ENCODE results near the gene ABTB1.

The ABTB1 gene

GRCh38 chr3:127672429-127673190, at the start of gene ABTB1:
ABTB1 (plus strand) TSS chr3:127672952; CDS start chr3:127673026, 74 bp downstream.
- no peaks in the 10 kb centered on the region for H3K9me3 Mint-ChIP-seq
- H3K4me3 Mint-ChIP-seq = peak within 1 kb of the TSS; percentile 95
- H3K27me3 Mint-ChIP-seq (ENCODE audit: low read depth) = no peaks in the 10 kb centered on the region
- peak within 1 kb of the TSS; percentile 98 for H3K27ac Mint-ChIP-seq
- H3K4me1 Mint-ChIP-seq (ENCODE audit: low read depth) = peaks cover 17% of the 10 kb centered on the region
- H3K36me3 Mint-ChIP-seq (ENCODE audit: low read depth) = peaks cover 2% of the 10 kb centered on the region

GRCh38 chr3:127624063-127624462, 48.7 kb upstream of the ABTB1 start:
- no peaks in the 10 kb centered on the region for H3K9me3 Mint-ChIP-seq
- peaks cover 22% of the 10 kb centered on the region for H3K36me3 Mint-ChIP-seq (ENCODE audit: low read depth)
- H3K4me3 Mint-ChIP-seq = no peak overlapping the region
- H3K27me3 Mint-ChIP-seq (ENCODE audit: low read depth) = peaks cover 32% of the 10 kb centered on the region
- peaks cover 3% of the 10 kb centered on the region for H3K4me1 Mint-ChIP-seq (ENCODE audit: low read depth)
- H3K27ac Mint-ChIP-seq = no peak overlapping the region

- no peak overlapping the region for H3K4me3 Mint-ChIP-seq
- peaks cover 46% of the 10 kb centered on the region for H3K27me3 Mint-ChIP-seq (ENCODE audit: low read depth)
- H3K36me3 Mint-ChIP-seq (ENCODE audit: low read depth) = peaks cover 17% of the 10 kb centered on the region
- peaks cover 13% of the 10 kb centered on the region for H3K4me1 Mint-ChIP-seq (ENCODE audit: low read depth)
- H3K27ac Mint-ChIP-seq = no peak overlapping the region
- H3K9me3 Mint-ChIP-seq = no peaks in the 10 kb centered on the region
Measured at GRCh38 chr3:127625821-127626220, 46.9 kb upstream of the ABTB1 start.

GRCh38 chr3:127628426-127628787, 44.3 kb upstream of the ABTB1 start:
- H3K4me3 Mint-ChIP-seq = peak overlapping the region; percentile 78
- no peak overlapping the region for H3K27ac Mint-ChIP-seq
- no peaks in the 10 kb centered on the region for H3K9me3 Mint-ChIP-seq
- H3K27me3 Mint-ChIP-seq (ENCODE audit: low read depth) = peaks cover 64% of the 10 kb centered on the region
- peaks cover 13% of the 10 kb centered on the region for H3K4me1 Mint-ChIP-seq (ENCODE audit: low read depth)
- peaks cover 3% of the 10 kb centered on the region for H3K36me3 Mint-ChIP-seq (ENCODE audit: low read depth)

- peaks cover 13% of the 10 kb centered on the region for H3K4me1 Mint-ChIP-seq (ENCODE audit: low read depth)
- peaks cover 3% of the 10 kb centered on the region for H3K36me3 Mint-ChIP-seq (ENCODE audit: low read depth)
- H3K27ac Mint-ChIP-seq = peak within 1 kb of the TSS; percentile 33
- peak within 1 kb of the TSS; percentile 78 for H3K4me3 Mint-ChIP-seq
- H3K27me3 Mint-ChIP-seq (ENCODE audit: low read depth) = peaks cover 69% of the 10 kb centered on the region
- no peaks in the 10 kb centered on the region for H3K9me3 Mint-ChIP-seq
Measured at GRCh38 chr3:127628788-127629466, 43.8 kb upstream of the ABTB1 start, which contains the start of gene PODXL2. PODXL2 (plus strand) TSS chr3:127629185; CDS start chr3:127629220, 35 bp downstream.

GRCh38 chr3:127629467-127630403, 43.0 kb upstream of the ABTB1 start:
- peak overlapping the region; percentile 33 for H3K27ac Mint-ChIP-seq
- peak overlapping the region; percentile 78 for H3K4me3 Mint-ChIP-seq
- H3K36me3 Mint-ChIP-seq (ENCODE audit: low read depth) = peaks cover 3% of the 10 kb centered on the region
- H3K27me3 Mint-ChIP-seq (ENCODE audit: low read depth) = peaks cover 70% of the 10 kb centered on the region
- peaks cover 13% of the 10 kb centered on the region for H3K4me1 Mint-ChIP-seq (ENCODE audit: low read depth)
- H3K9me3 Mint-ChIP-seq = no peaks in the 10 kb centered on the region

- Mint-ChIP-seq H3K4me3 (no peak overlapping the region), H3K27me3 (ENCODE audit: low read depth) (peaks cover 70% of the 10 kb centered on the region), H3K4me1 (ENCODE audit: low read depth) (peaks cover 13% of the 10 kb centered on the region)
Measured at GRCh38 chr3:127630811-127631714, 41.7 kb upstream of the ABTB1 start.

GRCh38 chr3:127632035-127632820, 40.5 kb upstream of the ABTB1 start:
- no peak overlapping the region for H3K4me3 Mint-ChIP-seq
- H3K27ac Mint-ChIP-seq = no peak overlapping the region
- H3K36me3 Mint-ChIP-seq (ENCODE audit: low read depth) = peaks cover 3% of the 10 kb centered on the region
- H3K9me3 Mint-ChIP-seq = no peaks in the 10 kb centered on the region
- H3K27me3 Mint-ChIP-seq (ENCODE audit: low read depth) = peaks cover 58% of the 10 kb centered on the region
- peaks cover 16% of the 10 kb centered on the region for H3K4me1 Mint-ChIP-seq (ENCODE audit: low read depth)

More at GRCh38 chr3:127630811-127631714, 41.7 kb upstream of the ABTB1 start:
- Mint-ChIP-seq H3K27ac (no peak overlapping the region), H3K36me3 (ENCODE audit: low read depth) (peaks cover 3% of the 10 kb centered on the region), H3K9me3 (no peaks in the 10 kb centered on the region)

- no peak overlapping the region for H3K27ac Mint-ChIP-seq
- H3K4me3 Mint-ChIP-seq = no peak overlapping the region
- peaks cover 2% of the 10 kb centered on the region for H3K36me3 Mint-ChIP-seq (ENCODE audit: low read depth)
- H3K9me3 Mint-ChIP-seq = no peaks in the 10 kb centered on the region
- peaks cover 39% of the 10 kb centered on the region for H3K27me3 Mint-ChIP-seq (ENCODE audit: low read depth)
- H3K4me1 Mint-ChIP-seq (ENCODE audit: low read depth) = peaks cover 24% of the 10 kb centered on the region
Measured at GRCh38 chr3:127634653-127635052, 38.1 kb upstream of the ABTB1 start.

GRCh38 chr3:127637546-127637945, 35.2 kb upstream of the ABTB1 start:
- H3K4me3 Mint-ChIP-seq = peak overlapping the region; percentile 6
- peaks cover 18% of the 10 kb centered on the region for H3K27me3 Mint-ChIP-seq (ENCODE audit: low read depth)
- H3K9me3 Mint-ChIP-seq = no peaks in the 10 kb centered on the region
- H3K4me1 Mint-ChIP-seq (ENCODE audit: low read depth) = peaks cover 16% of the 10 kb centered on the region
- peak overlapping the region; percentile 27 for H3K27ac Mint-ChIP-seq
- H3K36me3 Mint-ChIP-seq (ENCODE audit: low read depth) = no peaks in the 10 kb centered on the region

- H3K36me3 Mint-ChIP-seq (ENCODE audit: low read depth) = no peaks in the 10 kb centered on the region
- H3K27me3 Mint-ChIP-seq (ENCODE audit: low read depth) = peaks cover 18% of the 10 kb centered on the region
- peaks cover 16% of the 10 kb centered on the region for H3K4me1 Mint-ChIP-seq (ENCODE audit: low read depth)
- H3K9me3 Mint-ChIP-seq = no peaks in the 10 kb centered on the region
- no peak overlapping the region for H3K27ac Mint-ChIP-seq
- no peak overlapping the region for H3K4me3 Mint-ChIP-seq
Measured at GRCh38 chr3:127637971-127638370, 34.8 kb upstream of the ABTB1 start.

GRCh38 chr3:127639173-127640041, 33.3 kb upstream of the ABTB1 start:
- Mint-ChIP-seq H3K9me3 (no peaks in the 10 kb centered on the region), H3K27ac (no peak overlapping the region), H3K27me3 (ENCODE audit: low read depth) (peaks cover 9% of the 10 kb centered on the region), H3K4me3 (no peak overlapping the region), H3K36me3 (ENCODE audit: low read depth) (no peaks in the 10 kb centered on the region), H3K4me1 (ENCODE audit: low read depth) (peaks cover 16% of the 10 kb centered on the region)
